ENCODE results near the gene SPOPL. TPM values are rescaled to one million over a fixed set of nuclear protein-coding genes. Genes with fewer than 3 reads are reported as not detected.
A peak's percentile ranks its signal among the peaks of the same experiment; 100 is the strongest.
"Not testable (repeated sequence)": the region's sequence is repeated elsewhere in the genome, so short reads cannot be mapped to it uniquely, and the experiment has no call there.

SPOPL gene
- polyA plus RNA-seq, 4 donors, result 6.3 to 22.0 (median 7.7) TPM

- H3K27me3 ChIP-seq (ENCODE audit: control insufficient read depth in 3 of 3, insufficient read depth in 3 of 3, low read length in 3 of 3); FAIRE-seq; H3K4me1 ChIP-seq (ENCODE audit: control insufficient read depth in 3 of 3, insufficient read depth in 2 of 3, low read depth in 1 of 3, low read length in 2 of 3); H3K4me3 ChIP-seq (ENCODE audit: low read depth in 1 of 3, low read length in 3 of 3); H3K27ac ChIP-seq (ENCODE audit: low read depth in 1 of 3, low read length in 2 of 3); H3K36me3 ChIP-seq (ENCODE audit: control insufficient read depth in 3 of 3, insufficient read depth in 2 of 3, low read depth in 1 of 3, low read length in 3 of 3); DNase-seq: not testable (repeated sequence)
- 71 to 85% (median 83%) methylated on average over 7 of the region's 7 CpGs for WGBS, 3 donors
- H3K9me3 ChIP-seq (ENCODE audit: control insufficient read depth in 2 of 2, insufficient read depth in 1 of 2, low read depth in 1 of 2, low read length in 1 of 2), result peaks cover 0 to 13% of the 10 kb centered on the region in 2 donors
Observed at GRCh38 chr2:138523018-138523672, 21.6 kb downstream of the SPOPL start.

DNA sequence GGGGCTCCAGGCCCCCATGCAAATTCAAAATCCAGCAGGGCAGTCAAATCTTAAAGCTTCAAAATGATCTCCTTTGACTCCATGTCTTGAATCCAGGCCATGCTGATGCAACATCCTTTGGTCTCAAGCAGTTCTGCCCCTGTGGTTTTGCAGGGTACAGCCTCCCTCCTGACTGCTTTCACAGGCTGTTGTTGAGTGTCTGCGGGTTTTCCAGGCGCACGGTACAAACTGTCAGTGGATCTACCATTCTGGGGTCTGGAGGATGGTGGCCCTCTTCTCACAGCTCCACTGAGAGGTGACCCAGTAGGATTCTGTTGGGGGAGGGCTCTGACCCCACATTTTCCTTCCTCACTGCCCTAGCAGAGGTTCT is 22.1 kb downstream of the SPOPL start:
- not testable (repeated sequence) for H3K27me3 ChIP-seq (ENCODE audit: control insufficient read depth in 3 of 3, insufficient read depth in 3 of 3, low read length in 3 of 3); H3K4me1 ChIP-seq (ENCODE audit: control insufficient read depth in 3 of 3, insufficient read depth in 2 of 3, low read depth in 1 of 3, low read length in 2 of 3); FAIRE-seq; DNase-seq; H3K27ac ChIP-seq (ENCODE audit: low read depth in 1 of 3, low read length in 2 of 3); H3K4me3 ChIP-seq (ENCODE audit: low read depth in 1 of 3, low read length in 3 of 3); H3K36me3 ChIP-seq (ENCODE audit: control insufficient read depth in 3 of 3, insufficient read depth in 2 of 3, low read depth in 1 of 3, low read length in 3 of 3)
- peaks cover 0 to 13% of the 10 kb centered on the region in 2 donors for H3K9me3 ChIP-seq (ENCODE audit: control insufficient read depth in 2 of 2, insufficient read depth in 1 of 2, low read depth in 1 of 2, low read length in 1 of 2)
- 67 to 93% (median 80%) methylated on average over 3 of the region's 3 CpGs for WGBS, 3 donors

GRCh38 chr2:138524353-138524752 is 22.8 kb downstream of the SPOPL start:
- not testable (repeated sequence) for H3K27me3 ChIP-seq (ENCODE audit: control insufficient read depth in 3 of 3, insufficient read depth in 3 of 3, low read length in 3 of 3); H3K27ac ChIP-seq (ENCODE audit: low read depth in 1 of 3, low read length in 2 of 3); FAIRE-seq; DNase-seq; H3K36me3 ChIP-seq (ENCODE audit: control insufficient read depth in 3 of 3, insufficient read depth in 2 of 3, low read depth in 1 of 3, low read length in 3 of 3); H3K4me1 ChIP-seq (ENCODE audit: control insufficient read depth in 3 of 3, insufficient read depth in 2 of 3, low read depth in 1 of 3, low read length in 2 of 3); H3K4me3 ChIP-seq (ENCODE audit: low read depth in 1 of 3, low read length in 3 of 3)
- 95 to 97% (median 97%) methylated on average over 1 of the region's 1 CpG for WGBS, 3 donors
- H3K9me3 ChIP-seq (ENCODE audit: control insufficient read depth in 2 of 2, insufficient read depth in 1 of 2, low read depth in 1 of 2, low read length in 1 of 2), result peaks cover 0 to 13% of the 10 kb centered on the region in 2 donors

- Histone ChIP-seq H3K27me3 (ENCODE audit: control insufficient read depth in 3 of 3, insufficient read depth in 3 of 3, low read length in 3 of 3) (no peaks in the 10 kb centered on the region), H3K9me3 (ENCODE audit: control insufficient read depth in 2 of 2, insufficient read depth in 1 of 2, low read depth in 1 of 2, low read length in 1 of 2) (peaks cover 0 to 3% of the 10 kb centered on the region in 2 donors), H3K36me3 (ENCODE audit: control insufficient read depth in 3 of 3, insufficient read depth in 2 of 3, low read depth in 1 of 3, low read length in 3 of 3) (peaks cover 0 to 2% (median 0%) of the 10 kb centered on the region in 3 donors), H3K4me1 (ENCODE audit: control insufficient read depth in 3 of 3, insufficient read depth in 2 of 3, low read depth in 1 of 3, low read length in 2 of 3) (no peaks in the 10 kb centered on the region), H3K27ac (ENCODE audit: low read depth in 1 of 3, low read length in 2 of 3) (no peak overlapping the region), H3K4me3 (ENCODE audit: low read depth in 1 of 3, low read length in 3 of 3) (no peak overlapping the region)
- 60 to 65% (median 60%) methylated on average over 3 of the region's 3 CpGs for WGBS, 3 donors
- FAIRE-seq (no peak), DNase-seq (peak in 1 of 2 donors; percentile 10)
Observed at GRCh38 chr2:138531913-138532312, 30.3 kb downstream of the SPOPL start.

DNA sequence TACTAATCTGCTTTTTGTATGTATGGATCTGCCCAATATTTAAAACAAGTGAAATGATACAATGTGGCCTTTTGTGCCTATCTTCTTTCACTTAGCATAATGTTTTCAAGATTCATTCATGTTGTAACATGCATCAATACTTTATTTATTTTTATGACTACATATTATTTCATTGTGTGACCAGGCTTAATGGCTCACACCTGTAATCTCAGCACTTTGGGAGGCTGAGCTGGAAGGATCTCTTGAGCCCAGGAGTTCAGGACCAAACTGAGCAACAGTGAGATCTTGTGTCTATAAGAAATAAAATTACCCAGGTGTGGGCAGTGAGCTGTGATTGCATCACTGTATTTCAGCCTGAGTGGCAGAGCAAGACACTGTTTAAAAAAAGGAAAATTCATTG is 33.2 kb downstream of the SPOPL start:
- Histone ChIP-seq H3K4me1 (ENCODE audit: control insufficient read depth in 3 of 3, insufficient read depth in 2 of 3, low read depth in 1 of 3, low read length in 2 of 3) (no peaks in the 10 kb centered on the region), H3K27ac (ENCODE audit: low read depth in 1 of 3, low read length in 2 of 3) (no peak overlapping the region), H3K4me3 (ENCODE audit: low read depth in 1 of 3, low read length in 3 of 3) (no peak overlapping the region), H3K9me3 (ENCODE audit: control insufficient read depth in 2 of 2, insufficient read depth in 1 of 2, low read depth in 1 of 2, low read length in 1 of 2) (peaks cover 0 to 15% of the 10 kb centered on the region in 2 donors), H3K36me3 (ENCODE audit: control insufficient read depth in 3 of 3, insufficient read depth in 2 of 3, low read depth in 1 of 3, low read length in 3 of 3) (peaks cover 0 to 7% (median 0%) of the 10 kb centered on the region in 3 donors), H3K27me3 (ENCODE audit: control insufficient read depth in 3 of 3, insufficient read depth in 3 of 3, low read length in 3 of 3) (no peaks in the 10 kb centered on the region)
- DNase-seq (no peak), FAIRE-seq (no peak)

DNA sequence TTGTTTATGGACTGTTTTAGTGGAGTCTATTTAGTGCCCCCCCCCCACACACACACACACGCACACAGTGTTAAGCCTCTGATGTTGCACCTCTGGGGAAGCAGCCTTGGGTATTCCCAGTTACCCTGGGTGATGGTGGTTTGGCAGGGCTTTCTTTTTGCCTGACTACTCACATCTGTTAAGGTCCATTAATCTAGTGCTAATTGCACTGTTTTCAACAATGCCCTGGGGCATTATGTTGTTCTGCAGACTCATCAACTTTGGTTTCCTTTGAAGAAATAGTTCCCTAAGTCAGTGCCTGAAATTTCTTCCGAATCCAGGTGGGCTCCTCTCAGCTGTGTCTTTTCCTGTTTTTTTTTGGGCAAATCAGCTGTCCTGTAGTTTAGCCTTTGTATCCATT is 34.7 kb downstream of the SPOPL start:
- Histone ChIP-seq H3K4me1 (ENCODE audit: control insufficient read depth in 3 of 3, insufficient read depth in 2 of 3, low read depth in 1 of 3, low read length in 2 of 3) (no peaks in the 10 kb centered on the region), H3K27me3 (ENCODE audit: control insufficient read depth in 3 of 3, insufficient read depth in 3 of 3, low read length in 3 of 3) (no peaks in the 10 kb centered on the region), H3K27ac (ENCODE audit: low read depth in 1 of 3, low read length in 2 of 3) (no peak overlapping the region), H3K36me3 (ENCODE audit: control insufficient read depth in 3 of 3, insufficient read depth in 2 of 3, low read depth in 1 of 3, low read length in 3 of 3) (peaks cover 0 to 7% (median 0%) of the 10 kb centered on the region in 3 donors), H3K9me3 (ENCODE audit: control insufficient read depth in 2 of 2, insufficient read depth in 1 of 2, low read depth in 1 of 2, low read length in 1 of 2) (peaks cover 0 to 15% of the 10 kb centered on the region in 2 donors), H3K4me3 (ENCODE audit: low read depth in 1 of 3, low read length in 3 of 3) (no peak overlapping the region)
- 84 to 88% (median 87%) methylated on average over 2 of the region's 2 CpGs for WGBS, 3 donors
- FAIRE-seq, result no peak
- no peak for DNase-seq

GRCh38 chr2:138536740-138537139 is 35.2 kb downstream of the SPOPL start:
- peaks cover 0 to 7% (median 0%) of the 10 kb centered on the region in 3 donors for H3K36me3 ChIP-seq (ENCODE audit: control insufficient read depth in 3 of 3, insufficient read depth in 2 of 3, low read depth in 1 of 3, low read length in 3 of 3)
- FAIRE-seq, result no peak
- H3K27ac ChIP-seq (ENCODE audit: low read depth in 1 of 3, low read length in 2 of 3), result no peak overlapping the region
- H3K9me3 ChIP-seq (ENCODE audit: control insufficient read depth in 2 of 2, insufficient read depth in 1 of 2, low read depth in 1 of 2, low read length in 1 of 2), result peaks cover 0 to 15% of the 10 kb centered on the region in 2 donors
- 94 to 98% (median 94%) methylated on average over 2 of the region's 2 CpGs for WGBS, 3 donors
- no peak overlapping the region for H3K4me3 ChIP-seq (ENCODE audit: low read depth in 1 of 3, low read length in 3 of 3)
- H3K4me1 ChIP-seq (ENCODE audit: control insufficient read depth in 3 of 3, insufficient read depth in 2 of 3, low read depth in 1 of 3, low read length in 2 of 3), result no peaks in the 10 kb centered on the region
- no peaks in the 10 kb centered on the region for H3K27me3 ChIP-seq (ENCODE audit: control insufficient read depth in 3 of 3, insufficient read depth in 3 of 3, low read length in 3 of 3)
- DNase-seq, result no peak

DNA sequence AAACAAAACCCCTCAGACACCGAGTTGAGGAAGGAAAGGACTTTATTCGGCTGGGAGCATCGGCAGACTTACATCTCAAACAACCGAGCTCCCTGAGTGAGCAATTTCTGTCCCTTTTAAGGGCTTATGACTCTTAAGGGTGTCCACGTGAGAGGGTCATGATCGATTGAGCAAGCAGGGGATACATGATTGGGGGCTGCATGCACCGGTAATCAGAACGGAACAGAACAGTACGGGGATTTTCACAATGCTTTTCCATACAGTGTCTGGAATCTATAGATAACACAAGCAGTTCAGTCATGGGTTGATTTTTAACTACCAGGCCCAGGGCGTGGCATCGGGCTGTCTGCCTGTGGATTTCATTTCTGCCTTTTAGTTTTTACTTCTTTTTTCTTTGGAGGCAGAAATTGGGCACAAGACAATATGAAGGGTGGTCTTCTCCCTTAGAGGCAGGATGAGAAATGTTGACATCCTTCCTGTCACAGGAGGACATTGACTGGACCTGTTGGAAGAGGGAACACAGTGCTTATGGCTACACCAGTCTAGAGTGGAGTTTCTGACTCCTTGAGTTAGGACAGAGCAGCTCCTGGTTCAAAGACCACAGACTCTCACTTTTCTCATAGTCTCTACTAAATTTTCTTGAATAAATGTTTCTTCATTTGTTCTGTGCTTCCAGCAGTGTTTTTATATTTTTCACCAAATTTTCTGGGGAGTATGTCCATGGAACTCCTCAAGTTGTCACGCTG is 35.8 kb downstream of the SPOPL start:
- no peaks in the 10 kb centered on the region for H3K4me1 ChIP-seq (ENCODE audit: control insufficient read depth in 3 of 3, insufficient read depth in 2 of 3, low read depth in 1 of 3, low read length in 2 of 3)
- 52 to 78% (median 75%) methylated on average over 12 of the region's 12 CpGs for WGBS, 3 donors
- no peak for FAIRE-seq
- peak in 1 of 2 donors; percentile 17 for DNase-seq
- no peaks in the 10 kb centered on the region for H3K27me3 ChIP-seq (ENCODE audit: control insufficient read depth in 3 of 3, insufficient read depth in 3 of 3, low read length in 3 of 3)
- H3K36me3 ChIP-seq (ENCODE audit: control insufficient read depth in 3 of 3, insufficient read depth in 2 of 3, low read depth in 1 of 3, low read length in 3 of 3), result peaks cover 0 to 7% (median 0%) of the 10 kb centered on the region in 3 donors
- peaks cover 0 to 15% of the 10 kb centered on the region in 2 donors for H3K9me3 ChIP-seq (ENCODE audit: control insufficient read depth in 2 of 2, insufficient read depth in 1 of 2, low read depth in 1 of 2, low read length in 1 of 2)
- H3K4me3 ChIP-seq (ENCODE audit: low read depth in 1 of 3, low read length in 3 of 3), result no peak overlapping the region
- H3K27ac ChIP-seq (ENCODE audit: low read depth in 1 of 3, low read length in 2 of 3), result no peak overlapping the region

All from small intestine (tissue), 7 donors.